PC-3 (cell line): ENCODE measurements around the gene CFAP299. TPM values are rescaled to one million over a fixed set of nuclear protein-coding genes. Genes with fewer than 3 reads are reported as not detected.

Experiments
- ATAC-seq: fragments of 200-7000 bp; cut with Tn5 transposase; 2 replicates; pipeline ENCODE4 v1.9.1; 2020; ENCODE audit warnings: mild to moderate bottlenecking, moderate library complexity
- BruUV-seq: library from RNA; stranded (reverse); fragments of 400-500 nt; replicated peaks from 2 replicates; lab custom pipeline; 2021; lab: Mats Ljungman, UMichigan
- CTCF ChIA-PET: fragments of 300-600 bp; sonication (Branson Sonifier 250); formaldehyde crosslinking; loops from one replicate; lab custom pipeline; 2022; ENCODE audit warnings: antibody characterized with exemption; lab: Charles Lee
- POLR2A ChIA-PET: fragments of 300-600 bp; sonication (Branson Sonifier 250); formaldehyde crosslinking; loops from one replicate; lab custom pipeline; 2022; ENCODE audit warnings: antibody characterized with exemption; ENCODE audit not compliant: unreplicated experiment; lab: Charles Lee
- DNase-seq: peaks from one replicate; pipeline ENCODE4 v3.0.0-alpha.2; 2015
- H2AFZ ChIP-seq: fragments of 300-600 bp; sonication (generic); 2 replicates; pipeline ENCODE4 v1.6.0; 2016; ENCODE audit warnings: antibody characterized with exemption, low read length
- H3F3A ChIP-seq: fragments of 300-600 bp; sonication (generic); one replicate; pipeline ENCODE4 v1.6.0; 2017; ENCODE audit warnings: antibody characterized with exemption, low read length, control low read depth, mild to moderate bottlenecking; ENCODE audit not compliant: unreplicated experiment
- H3K27ac ChIP-seq: fragments of 300-600 bp; sonication (generic); 2 replicates; pipeline ENCODE4 v1.5.1; 2016; ENCODE audit warnings: mild to moderate bottlenecking, low read length
- H3K27me3 ChIP-seq: fragments of 300-600 bp; sonication (generic); 2 replicates; pipeline ENCODE4 v1.6.1; 2016; ENCODE audit warnings: low read length, mixed read lengths
- H3K36me3 ChIP-seq: fragments of 300-600 bp; sonication (generic); 2 replicates; pipeline ENCODE4 v1.6.1; 2016; ENCODE audit warnings: low read depth, mixed run types, low read length, mixed read lengths
- H3K4me1 ChIP-seq: fragments of 300-600 bp; sonication (generic); 2 replicates; pipeline ENCODE4 v1.5.1; 2016; ENCODE audit warnings: low read length; ENCODE audit not compliant: insufficient read depth
- H3K4me2 ChIP-seq: fragments of 300-600 bp; sonication (generic); 2 replicates; pipeline ENCODE4 v1.6.0; 2016; ENCODE audit warnings: low read length
- H3K4me3 ChIP-seq: fragments of 300-600 bp; sonication (generic); 2 replicates; pipeline ENCODE4 v1.5.1; 2016; ENCODE audit warnings: mild to moderate bottlenecking, low read length, mixed read lengths
- H3K79me2 ChIP-seq: fragments of 300-600 bp; sonication (generic); 2 replicates; pipeline ENCODE4 v1.6.1; 2017; ENCODE audit warnings: low read length, mixed read lengths
- H3K9ac ChIP-seq: fragments of 300-600 bp; sonication (generic); 2 replicates; pipeline ENCODE4 v1.6.0; 2016; ENCODE audit warnings: mild to moderate bottlenecking, low read length
- H3K9me2 ChIP-seq: fragments of 300-600 bp; sonication (generic); replicated peaks from 2 replicates; pipeline ENCODE4 v1.6.1; 2016; ENCODE audit warnings: mixed run types, low read length, mixed read lengths
- H3K9me3 ChIP-seq: fragments of 300-600 bp; sonication (generic); 2 replicates; pipeline ENCODE4 v1.6.1; 2016; ENCODE audit warnings: low read length, mixed read lengths
- H4K20me1 ChIP-seq: fragments of 300-600 bp; sonication (generic); 2 replicates; pipeline ENCODE4 v1.6.1; 2016; ENCODE audit warnings: low read length, mixed read lengths
- EZH2 ChIP-seq: fragments of 300-600 bp; sonication (generic); IDR thresholded peaks from one replicate; pipeline ENCODE4 v1.6.1; 2017; ENCODE audit warnings: antibody characterized with exemption, mild to moderate bottlenecking, low read length; ENCODE audit not compliant: unreplicated experiment
- EZH2phosphoT487 ChIP-seq: fragments of 300-600 bp; sonication (generic); IDR thresholded peaks from 2 replicates; pipeline ENCODE4 v1.6.1; 2018; ENCODE audit warnings: mild to moderate bottlenecking, antibody characterized with exemption, low read length, borderline replicate concordance
- intact Hi-C: fragments of 100-400 bp; cut with micrococcal nuclease; formaldehyde crosslinking; loops from 2 replicates; pipeline ENCODE4 v1.9.0; 2023
- total RNA-seq: library from RNA; depleted of rRNA; stranded (reverse); fragments of >200 nt; gene quantifications from 2 replicates; pipeline ENCODE4 v1.2.3, GENCODE V29; 2014
- TF ChIP-seq, protein P1 (sequence below): fragments of 300-600 bp; sonication (generic); conservative IDR thresholded peaks from 2 replicates; pipeline ENCODE4 v1.5.1; 2017; ENCODE audit warnings: antibody characterized with exemption, low read depth, mild to moderate bottlenecking, low read length

CFAP299 gene
- total RNA-seq, 1 experiment from 2014 or later = not detected

DNA sequence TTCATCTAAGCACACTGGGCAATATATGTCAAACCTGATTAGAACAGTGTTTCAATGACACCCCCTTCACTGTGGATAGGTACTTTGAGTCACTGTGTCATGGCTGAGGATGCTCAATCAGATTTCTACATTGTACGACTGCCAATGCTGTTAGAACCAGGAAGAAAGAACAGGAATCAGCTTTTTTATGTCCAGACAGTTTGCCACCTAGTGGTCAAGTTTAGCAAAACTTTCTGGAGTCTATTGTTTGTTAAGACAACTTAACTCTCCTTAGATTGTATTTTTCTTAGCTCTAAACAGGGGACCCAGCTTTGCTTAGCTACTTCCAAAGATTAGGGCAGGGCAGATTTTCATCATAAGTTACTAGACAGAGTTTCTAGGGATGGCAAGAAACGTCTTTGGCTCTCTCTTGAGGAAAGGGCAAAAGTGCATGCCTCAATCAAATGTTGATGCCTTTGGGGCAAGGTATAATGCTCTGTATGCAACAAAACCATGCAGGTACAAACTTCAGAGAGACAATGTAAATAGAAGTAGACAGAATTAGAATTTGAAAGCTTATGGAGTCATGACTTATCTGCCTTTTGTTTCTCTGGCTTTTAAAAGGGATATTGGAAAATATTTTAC, 654.5 kb downstream of the CFAP299 start:
- no peaks in the 10 kb centered on the region for H3K9me2 ChIP-seq
- POLR2A ChIA-PET = no interaction called here
- peaks cover 36% of the 10 kb centered on the region for H3K4me1 ChIP-seq
- ATAC-seq (peak; percentile 58), DNase-seq (peak; percentile 80)
- H3K36me3 ChIP-seq = no peaks in the 10 kb centered on the region
- no peaks in the 10 kb centered on the region for H3K79me2 ChIP-seq
- H3F3A ChIP-seq = no peaks in the 10 kb centered on the region
- no peaks in the 10 kb centered on the region for H3K27me3 ChIP-seq
- H3K4me3 ChIP-seq = no peak overlapping the region
- H3K27ac ChIP-seq = peak overlapping the region; percentile 55
- H4K20me1 ChIP-seq = no peaks in the 10 kb centered on the region
- no TSS peak for BruUV-seq
- CTCF ChIA-PET = interaction anchor here (0.6 to 1.6 kb wide), 4 partner anchors 44 to 627 kb away, joined by 3 to 5 read pairs (median 4); no protein-coding TSS in a partner anchor
- H2AFZ ChIP-seq = no peak overlapping the region
- H3K4me2 ChIP-seq = peak overlapping the region; percentile 12
- intact Hi-C loops = loop anchor here (1.0 to 5.0 kb wide), 7 partner anchors 31 to 628 kb away; no protein-coding TSS in a partner anchor
- H3K9ac ChIP-seq = no peak overlapping the region
- no peak for TF ChIP-seq EZH2phosphoT487
- TF ChIP-seq, protein P1, sequence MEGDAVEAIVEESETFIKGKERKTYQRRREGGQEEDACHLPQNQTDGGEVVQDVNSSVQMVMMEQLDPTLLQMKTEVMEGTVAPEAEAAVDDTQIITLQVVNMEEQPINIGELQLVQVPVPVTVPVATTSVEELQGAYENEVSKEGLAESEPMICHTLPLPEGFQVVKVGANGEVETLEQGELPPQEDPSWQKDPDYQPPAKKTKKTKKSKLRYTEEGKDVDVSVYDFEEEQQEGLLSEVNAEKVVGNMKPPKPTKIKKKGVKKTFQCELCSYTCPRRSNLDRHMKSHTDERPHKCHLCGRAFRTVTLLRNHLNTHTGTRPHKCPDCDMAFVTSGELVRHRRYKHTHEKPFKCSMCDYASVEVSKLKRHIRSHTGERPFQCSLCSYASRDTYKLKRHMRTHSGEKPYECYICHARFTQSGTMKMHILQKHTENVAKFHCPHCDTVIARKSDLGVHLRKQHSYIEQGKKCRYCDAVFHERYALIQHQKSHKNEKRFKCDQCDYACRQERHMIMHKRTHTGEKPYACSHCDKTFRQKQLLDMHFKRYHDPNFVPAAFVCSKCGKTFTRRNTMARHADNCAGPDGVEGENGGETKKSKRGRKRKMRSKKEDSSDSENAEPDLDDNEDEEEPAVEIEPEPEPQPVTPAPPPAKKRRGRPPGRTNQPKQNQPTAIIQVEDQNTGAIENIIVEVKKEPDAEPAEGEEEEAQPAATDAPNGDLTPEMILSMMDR = peak; percentile 78
- no peak for TF ChIP-seq EZH2
- H3K9me3 ChIP-seq = no peaks in the 10 kb centered on the region

DNA sequence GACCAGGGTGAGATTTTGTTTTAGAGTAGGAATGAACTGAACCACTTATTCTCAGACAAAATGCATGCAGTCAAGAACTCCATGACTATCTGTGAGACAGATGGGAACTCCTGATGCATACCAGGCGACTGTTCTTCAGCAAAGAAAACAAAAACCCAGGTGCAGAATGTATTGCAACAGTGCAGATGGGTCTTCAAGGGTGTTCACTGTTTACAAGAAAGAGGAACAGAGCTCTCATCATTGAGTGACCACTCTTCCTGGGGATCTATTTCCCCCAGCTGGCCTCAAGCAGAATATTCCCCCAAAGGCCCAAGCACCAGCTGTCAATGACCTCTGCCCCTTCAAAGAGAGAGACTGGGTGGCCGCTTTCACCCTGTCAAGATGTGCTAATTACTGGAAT, 655.3 kb downstream of the CFAP299 start:
- Histone ChIP-seq H3K4me3 (no peak overlapping the region), H3F3A (no peaks in the 10 kb centered on the region), H2AFZ (no peak overlapping the region), H3K27me3 (no peaks in the 10 kb centered on the region), H3K79me2 (no peaks in the 10 kb centered on the region), H3K4me1 (peaks cover 36% of the 10 kb centered on the region), H3K9me2 (no peaks in the 10 kb centered on the region), H3K27ac (no peak overlapping the region), H3K9ac (no peak overlapping the region), H3K36me3 (no peaks in the 10 kb centered on the region), H3K4me2 (no peak overlapping the region), H4K20me1 (no peaks in the 10 kb centered on the region), H3K9me3 (no peaks in the 10 kb centered on the region)
- CTCF ChIA-PET = interaction anchor here (1.6 kb wide), 1 partner anchor 628 kb away, joined by 5 read pairs; no protein-coding TSS in a partner anchor
- POLR2A ChIA-PET = interaction anchor here (0.6 kb wide), 2 partner anchors 49 to 59 kb away, joined by 3 read pairs; no protein-coding TSS in a partner anchor
- intact Hi-C loops = loop anchor here (1.0 to 2.0 kb wide), 3 partner anchors 30 to 625 kb away; no protein-coding TSS in a partner anchor
- DNase-seq (no peak), ATAC-seq (no peak)
- no TSS peak for BruUV-seq
- no peak for TF ChIP-seq EZH2
- TF ChIP-seq EZH2phosphoT487 = no peak

DNA sequence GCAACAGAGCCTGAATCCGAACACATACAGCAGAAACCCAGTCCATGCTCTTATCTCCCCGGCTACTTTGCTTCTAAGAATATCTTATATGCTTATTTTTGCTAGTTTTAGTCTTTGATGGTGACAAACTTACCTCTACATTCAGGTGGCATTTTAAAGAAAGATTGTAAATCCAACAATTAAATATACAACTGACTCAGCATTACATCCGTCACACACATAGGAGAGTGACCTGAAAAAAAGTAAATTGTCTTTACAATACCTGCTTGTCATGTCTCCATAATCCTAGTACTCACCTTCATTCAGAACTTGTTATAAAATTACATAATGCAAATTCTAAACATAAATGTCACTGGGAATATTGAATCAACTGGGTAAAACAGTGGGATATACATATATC, 664.4 kb downstream of the CFAP299 start:
- ATAC-seq (no peak), DNase-seq (no peak)
- no peaks in the 10 kb centered on the region for H3K79me2 ChIP-seq
- no peak overlapping the region for H3K9ac ChIP-seq
- no peak overlapping the region for H2AFZ ChIP-seq
- no peaks in the 10 kb centered on the region for H3K9me3 ChIP-seq
- ChIA-PET POLR2A (no interaction called here), CTCF (no interaction called here)
- H3K27ac ChIP-seq = no peak overlapping the region
- no peak overlapping the region for H3K4me3 ChIP-seq
- BruUV-seq = no TSS peak
- H4K20me1 ChIP-seq = no peaks in the 10 kb centered on the region
- intact Hi-C loops = no loop called here
- no peaks in the 10 kb centered on the region for H3K9me2 ChIP-seq
- no peak for TF ChIP-seq EZH2phosphoT487
- TF ChIP-seq, protein P1 = no peak
- TF ChIP-seq EZH2 = no peak
- no peaks in the 10 kb centered on the region for H3K36me3 ChIP-seq
- no peaks in the 10 kb centered on the region for H3F3A ChIP-seq
- H3K4me1 ChIP-seq = no peaks in the 10 kb centered on the region
- no peak overlapping the region for H3K4me2 ChIP-seq
- H3K27me3 ChIP-seq = no peaks in the 10 kb centered on the region
